Stimulated activated CD8-positive, alpha-beta memory T cell treated with anti-CD3 and anti-CD28 coated beads, Interleukin-2, amount 100 ng/mL, for 1 hour (primary cell): ENCODE data around the gene PAQR9.

ENCODE experiments used
- DNase-seq, 2 donors: peaks; one replicate each; pipeline ENCODE4 v3.0.0-alpha.2; 2020; ENCODE audit warnings: low read depth in 2 of 2

The PAQR9 gene

DNA sequence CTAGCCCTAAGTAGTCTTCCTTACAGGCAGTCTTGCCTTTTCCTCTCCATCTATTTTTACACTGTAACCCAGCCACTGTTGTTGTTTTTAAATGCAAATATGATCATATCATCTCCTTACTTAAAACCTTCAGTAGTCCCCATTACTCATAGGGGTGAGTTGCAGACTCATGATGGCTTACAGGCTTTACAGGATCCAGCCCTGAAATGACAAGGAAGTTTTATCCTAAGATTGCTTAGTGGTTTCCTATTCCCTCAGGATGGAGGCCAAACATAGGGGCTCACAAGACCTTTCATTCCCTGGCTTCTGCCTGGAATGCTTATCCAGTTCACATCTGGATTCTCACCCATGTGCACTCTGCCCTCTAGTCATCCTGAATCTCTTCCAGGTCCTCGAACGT is 46.9 kb downstream of the PAQR9 start:
- DNase-seq = no peak

DNA sequence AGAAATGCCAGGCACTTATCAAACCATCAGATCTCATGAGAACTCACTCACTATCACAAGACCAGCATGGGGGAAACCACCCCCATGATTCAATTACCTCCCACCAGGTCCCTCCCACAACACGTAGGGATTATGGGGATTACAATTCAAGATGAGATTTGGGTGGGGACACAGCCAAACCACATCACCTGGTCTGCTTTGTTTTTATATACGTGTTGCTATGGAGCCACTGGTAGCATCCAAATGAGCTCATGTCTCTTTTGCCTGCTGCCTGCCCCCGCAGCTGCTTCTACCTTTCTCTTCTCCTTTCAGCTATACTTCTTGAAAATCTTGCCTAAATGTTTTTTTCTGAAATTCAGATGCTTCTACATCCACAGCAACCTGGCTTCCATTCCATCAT is 47.8 kb downstream of the PAQR9 start:
- DNase-seq = no peak

DNA sequence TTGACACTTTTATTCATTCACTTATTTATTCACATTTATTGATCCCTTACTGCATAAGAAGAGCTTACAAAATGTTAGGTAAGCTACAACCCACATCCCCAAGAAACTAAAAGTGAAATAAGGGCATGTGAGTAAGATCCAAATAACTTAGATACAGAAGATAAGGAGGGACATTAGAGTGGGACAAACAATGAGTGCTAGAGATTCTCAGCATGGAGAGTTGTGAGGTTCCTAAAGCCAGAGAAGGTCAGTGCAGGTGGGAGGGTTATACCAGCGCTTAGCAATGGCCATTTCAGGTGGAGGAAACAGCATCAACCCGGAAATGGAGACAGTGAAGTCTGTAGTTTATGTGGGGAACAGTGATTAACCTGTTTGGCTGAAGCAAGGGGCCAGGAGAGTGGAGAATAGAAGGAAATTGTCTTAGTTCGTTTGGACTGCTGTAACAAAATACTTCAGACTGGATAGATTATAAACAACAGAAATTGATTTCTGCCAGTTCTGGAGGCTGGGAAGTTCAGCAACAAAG is 49.1 kb downstream of the PAQR9 start:
- DNase-seq = no peak

DNA sequence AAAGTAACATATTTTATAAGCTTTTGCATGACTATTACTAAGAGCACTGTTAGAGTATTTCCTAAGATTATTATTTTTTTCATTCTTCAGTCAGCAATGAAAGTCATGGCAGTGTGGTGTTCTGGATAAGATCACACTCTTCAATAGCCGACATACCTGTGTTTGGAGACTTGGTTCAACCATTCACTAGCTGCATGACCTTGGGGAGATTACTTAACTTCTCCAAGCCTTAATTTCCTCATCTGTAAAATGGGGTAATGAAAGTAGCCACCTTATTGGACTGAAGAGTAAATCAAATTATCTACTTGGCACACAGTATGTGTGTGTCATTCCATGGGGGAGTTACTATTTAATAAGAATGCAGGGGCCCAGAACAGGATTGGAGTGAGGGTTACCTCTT is 50.0 kb downstream of the PAQR9 start:
- DNase-seq = no peak

DNA sequence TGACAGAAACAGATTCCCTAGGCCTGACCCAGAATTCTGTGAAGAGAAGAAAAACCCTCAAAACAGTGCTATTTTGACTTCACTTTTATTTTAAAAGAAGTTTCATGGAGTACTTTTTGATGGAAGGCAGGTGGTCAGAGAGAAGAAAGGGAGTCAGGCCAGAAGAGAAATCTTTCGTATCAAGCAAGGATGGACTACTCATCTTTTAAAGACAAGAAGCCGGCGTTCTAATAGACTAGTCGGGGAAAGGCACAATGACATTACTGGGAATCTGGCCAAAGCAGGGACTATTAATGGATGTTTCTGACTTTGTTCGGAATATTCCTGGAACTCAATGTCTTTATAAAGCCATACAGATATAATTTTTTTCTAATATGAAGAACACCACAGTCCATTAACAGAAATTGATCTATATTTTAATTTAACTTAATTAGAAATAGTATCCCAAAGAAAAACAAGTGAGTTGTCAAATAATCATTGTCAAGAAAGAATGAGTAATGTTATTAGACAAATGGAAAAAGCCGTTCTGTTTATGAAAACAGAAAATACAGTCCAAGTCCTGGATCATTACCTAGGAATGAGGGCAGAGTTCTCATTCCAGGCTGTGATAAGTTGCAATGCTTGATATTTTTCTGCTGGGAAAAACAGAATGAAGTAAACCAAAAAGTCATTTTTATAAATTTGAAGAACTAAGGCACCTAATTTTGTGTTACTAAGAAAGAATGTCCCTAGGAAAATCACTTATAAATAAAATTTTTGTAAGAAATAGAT is 50.9 kb downstream of the PAQR9 start:
- no peak for DNase-seq
